AG08395 (cell line): Measurements from ENCODE around the gene MAPK13.
"Not testable (repeated sequence)": the region's sequence is repeated elsewhere in the genome, so short reads cannot be mapped to it uniquely, and the experiment has no call there.

Experiments
- DNase-seq: peaks from one replicate; pipeline ENCODE4 v3.0.0; 2012; ENCODE audit warnings: mixed read lengths, low spot score

Gene MAPK13

DNA sequence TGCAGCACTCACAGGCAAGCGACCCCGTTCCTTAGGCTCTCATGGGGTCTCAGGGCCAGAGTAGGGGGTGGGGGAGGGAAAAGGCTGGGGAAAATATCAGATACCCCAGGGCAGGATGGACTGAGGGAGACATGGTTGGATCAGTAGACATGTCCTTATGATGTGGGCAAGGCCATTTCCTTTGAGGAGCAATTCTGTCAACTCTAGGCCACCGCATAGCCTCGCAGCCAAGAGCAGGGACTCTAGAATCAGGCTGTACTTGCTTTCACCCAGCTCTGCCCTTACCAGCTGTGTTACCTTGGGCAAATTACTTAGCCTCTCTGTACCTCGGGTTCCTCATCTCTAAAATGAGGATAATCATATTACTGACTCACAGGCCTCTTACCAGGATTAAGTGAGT is 2.2 kb upstream of the MAPK13 start:
- DNase-seq = no peak

DNA sequence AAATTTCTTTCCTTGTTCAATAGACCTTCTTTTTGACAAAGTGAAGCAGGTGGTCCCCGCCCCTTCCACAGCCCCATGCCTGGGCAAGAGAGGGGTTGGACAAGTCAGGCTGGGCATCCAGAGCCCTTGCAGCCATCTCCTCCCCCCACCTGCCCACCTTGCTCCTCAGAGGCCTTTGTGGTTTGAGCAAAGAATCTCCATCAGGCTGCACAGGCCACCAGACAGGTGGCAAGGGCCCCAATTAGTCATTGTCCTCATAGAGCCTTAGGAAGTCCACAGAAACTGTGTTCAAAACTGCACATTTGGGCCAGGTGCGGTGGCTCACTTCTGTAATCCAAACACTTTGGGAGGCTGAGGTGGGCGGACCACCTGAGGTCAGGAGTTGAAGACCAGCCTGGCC is 1.5 kb upstream of the MAPK13 start:
- DNase-seq = no peak

DNA sequence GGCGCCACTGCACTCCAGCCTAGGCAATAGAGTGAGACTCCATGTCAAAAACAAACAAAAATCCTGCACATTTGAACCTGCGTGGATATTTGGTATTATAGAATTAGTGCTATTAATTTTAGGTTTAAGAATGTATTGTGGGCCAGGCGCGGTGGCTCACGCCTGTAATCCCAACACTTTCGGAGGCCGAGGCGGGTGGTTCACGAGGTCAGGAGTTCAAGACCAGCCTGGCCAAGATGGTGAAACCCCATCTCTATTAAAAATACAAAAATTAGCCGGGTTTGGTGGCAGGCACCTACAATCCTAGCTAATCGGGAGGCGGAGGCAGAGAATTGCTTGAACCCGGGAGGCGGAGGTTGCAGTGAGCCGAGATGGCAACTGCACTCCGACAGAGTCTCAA is 979 bp upstream of the MAPK13 start:
- DNase-seq = not testable (repeated sequence)

DNA sequence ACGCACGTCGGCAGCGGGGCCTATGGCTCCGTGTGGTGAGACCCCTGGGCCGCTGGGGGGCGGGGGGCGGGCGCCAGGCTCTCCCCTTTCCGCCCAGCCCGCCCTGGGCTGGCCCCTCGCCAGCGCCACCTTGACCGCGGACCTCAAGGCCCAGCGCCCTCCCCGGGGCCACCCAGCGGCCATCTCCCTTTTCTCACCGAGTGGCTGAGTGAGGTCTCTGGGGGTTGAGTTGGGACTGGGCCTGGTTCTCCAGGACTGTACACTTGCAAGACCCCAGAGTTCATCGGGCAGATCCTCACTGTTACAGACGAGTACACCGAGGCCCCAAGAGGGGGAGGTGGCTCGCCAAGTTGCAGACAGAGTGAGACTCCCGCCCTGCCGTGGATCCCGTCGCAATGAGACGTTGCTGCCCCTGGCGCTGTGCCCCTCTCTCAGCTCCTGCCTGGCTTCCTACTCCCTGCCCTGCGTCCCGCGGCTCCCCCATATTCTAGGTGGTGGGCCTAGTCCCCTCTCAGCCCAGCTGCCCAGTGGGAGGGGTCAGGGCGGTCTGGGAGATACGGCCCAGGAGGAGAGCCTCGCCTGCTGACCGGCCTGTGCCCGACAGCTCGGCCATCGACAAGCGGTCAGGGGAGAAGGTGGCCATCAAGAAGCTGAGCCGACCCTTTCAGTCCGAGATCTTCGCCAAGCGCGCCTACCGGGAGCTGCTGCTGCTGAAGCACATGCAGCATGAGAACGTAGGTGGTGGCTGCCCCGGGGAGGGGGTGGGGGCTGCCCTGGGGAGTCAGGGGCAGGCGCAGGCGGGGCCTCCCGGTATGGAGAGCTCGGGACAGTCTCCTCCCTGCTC is 576 bp downstream of the MAPK13 start:
- peak; percentile 29 for DNase-seq

DNA sequence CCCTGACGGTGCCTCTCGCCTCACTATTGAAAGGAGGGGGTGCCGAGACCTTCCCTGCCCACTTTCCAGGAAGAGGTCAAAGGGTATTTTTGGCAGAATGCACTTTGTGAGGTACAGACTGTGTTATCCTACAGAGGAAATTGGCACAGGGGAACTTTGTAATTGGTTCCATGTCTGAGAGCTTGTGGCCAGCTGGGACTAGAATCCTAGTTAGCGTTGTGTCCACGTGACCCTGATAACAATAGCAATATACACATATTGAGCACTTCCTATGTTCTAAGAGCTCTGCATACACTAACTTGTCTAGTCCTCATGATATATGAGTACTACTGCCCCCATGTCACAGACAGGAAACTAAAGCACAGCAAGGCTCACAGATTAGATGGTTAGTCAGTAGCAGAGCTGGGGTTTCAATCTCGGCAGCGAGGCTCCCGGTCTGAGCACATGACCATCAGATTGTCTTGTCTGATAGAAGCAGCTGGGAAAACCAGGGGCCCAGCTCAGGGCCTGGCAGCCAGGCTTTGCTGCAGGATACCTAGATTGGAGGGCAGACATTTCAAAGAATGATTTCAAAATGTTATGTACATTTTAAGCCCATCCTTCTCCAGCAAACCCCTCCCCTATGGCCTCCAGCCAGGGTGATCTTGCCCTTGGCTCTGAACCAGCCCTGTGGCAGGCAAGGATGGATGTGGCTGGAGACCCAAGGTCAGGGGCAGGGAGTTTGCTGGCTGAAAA is 1.4 kb downstream of the MAPK13 start:
- peak; percentile 27 for DNase-seq

DNA sequence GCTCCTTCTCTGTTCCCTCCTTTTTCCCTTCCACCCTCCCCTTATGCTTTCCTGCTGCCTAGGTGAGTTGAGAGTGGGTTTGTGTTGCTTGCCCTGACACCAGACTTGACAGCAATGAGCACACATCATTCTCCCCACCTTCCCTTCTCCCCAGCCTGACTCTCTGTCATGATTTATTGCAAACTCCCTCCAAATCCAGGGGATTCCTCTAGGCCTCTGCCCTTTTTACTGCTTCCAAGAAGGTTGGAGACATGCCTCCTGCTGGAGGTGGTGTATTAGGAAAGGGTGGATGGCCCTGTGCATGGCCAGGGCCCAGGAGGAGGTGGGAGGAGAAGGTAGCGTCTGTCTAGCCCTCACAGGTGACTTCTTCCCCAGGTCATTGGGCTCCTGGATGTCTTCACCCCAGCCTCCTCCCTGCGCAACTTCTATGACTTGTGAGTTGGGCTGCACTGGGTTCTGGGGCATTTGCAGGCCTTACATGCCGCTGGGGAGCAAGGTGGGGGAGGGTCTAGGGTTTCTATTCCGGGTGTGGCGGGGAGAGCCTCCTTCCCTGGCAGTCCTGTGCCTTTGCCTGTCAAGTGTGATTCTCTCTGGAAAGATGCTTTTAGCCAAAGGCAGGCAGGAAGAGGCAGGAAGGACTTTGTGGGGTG is 2.1 kb downstream of the MAPK13 start:
- no peak for DNase-seq

DNA sequence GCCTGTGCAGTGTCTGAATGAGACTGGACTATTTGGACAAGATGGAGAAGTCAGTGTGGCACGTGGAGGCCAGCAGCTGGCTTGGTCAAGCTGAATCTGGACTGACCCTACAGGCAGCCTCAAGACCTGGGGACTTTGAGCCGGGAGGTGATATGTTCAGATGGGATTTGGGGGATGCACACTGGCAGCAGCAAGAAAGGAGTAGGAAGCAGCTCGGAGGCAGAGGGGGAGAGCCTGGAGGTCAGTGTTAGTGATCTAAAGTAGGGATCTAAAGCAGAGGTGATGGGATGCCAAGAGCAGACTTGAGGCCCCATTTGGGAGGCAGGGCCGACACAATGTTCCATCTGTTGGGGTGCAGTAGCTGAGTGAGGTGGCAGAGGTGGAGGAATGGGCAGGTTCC is 2.8 kb downstream of the MAPK13 start:
- no peak for DNase-seq

DNA sequence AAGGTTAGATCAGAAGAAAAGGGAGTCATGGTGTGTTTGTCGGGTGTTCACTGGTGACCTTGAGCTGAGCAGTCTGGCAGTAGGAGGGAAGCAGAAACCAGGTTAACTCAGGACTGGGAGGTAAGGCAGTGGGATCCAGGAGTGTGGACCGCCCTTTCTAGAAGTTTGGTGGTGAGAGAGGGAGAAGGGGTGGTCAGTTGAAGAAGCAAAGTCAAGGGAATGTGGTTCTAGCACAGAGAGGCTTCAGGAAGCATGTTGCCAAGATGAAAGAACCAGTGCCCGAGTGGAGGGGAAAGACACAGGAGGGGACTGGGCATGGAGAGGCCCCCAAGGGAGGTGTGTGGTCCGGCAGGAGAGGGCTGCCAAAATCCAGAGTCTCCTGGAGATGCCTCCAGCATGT is 3.6 kb downstream of the MAPK13 start:
- no peak for DNase-seq

DNA sequence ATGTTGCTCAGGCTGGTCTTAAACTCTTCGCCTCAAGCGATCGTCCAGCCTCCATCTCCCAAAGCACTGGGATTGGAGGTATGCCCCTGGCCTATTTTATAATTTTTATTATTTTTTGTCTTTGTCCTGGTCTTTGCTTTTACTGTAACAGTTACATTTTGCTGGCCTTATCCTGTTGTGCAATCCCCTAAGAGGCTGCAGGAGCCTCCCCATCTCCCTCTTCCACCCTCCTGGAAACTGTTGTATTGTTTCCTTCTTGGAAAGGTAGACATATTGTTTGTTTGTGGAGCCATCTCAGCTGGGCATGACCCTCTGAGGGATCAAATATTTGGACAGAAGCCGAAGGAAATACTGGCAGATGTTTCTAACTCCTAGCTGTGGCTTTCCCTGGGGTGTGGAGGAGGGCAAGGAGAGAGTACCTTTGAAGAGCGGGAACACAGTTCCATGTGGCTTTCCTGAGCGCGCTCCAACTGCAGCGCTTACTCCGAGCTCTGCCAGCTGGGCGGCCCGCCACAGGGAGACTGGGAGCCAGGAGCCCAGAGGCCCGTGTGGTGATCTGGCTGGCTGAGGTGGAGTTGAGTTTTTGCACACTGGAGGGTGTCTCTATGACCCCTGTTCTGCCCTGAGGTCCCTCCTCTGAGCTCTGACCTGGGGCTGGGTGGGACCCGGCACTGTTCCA is 4.9 kb downstream of the MAPK13 start:
- DNase-seq = no peak

DNA sequence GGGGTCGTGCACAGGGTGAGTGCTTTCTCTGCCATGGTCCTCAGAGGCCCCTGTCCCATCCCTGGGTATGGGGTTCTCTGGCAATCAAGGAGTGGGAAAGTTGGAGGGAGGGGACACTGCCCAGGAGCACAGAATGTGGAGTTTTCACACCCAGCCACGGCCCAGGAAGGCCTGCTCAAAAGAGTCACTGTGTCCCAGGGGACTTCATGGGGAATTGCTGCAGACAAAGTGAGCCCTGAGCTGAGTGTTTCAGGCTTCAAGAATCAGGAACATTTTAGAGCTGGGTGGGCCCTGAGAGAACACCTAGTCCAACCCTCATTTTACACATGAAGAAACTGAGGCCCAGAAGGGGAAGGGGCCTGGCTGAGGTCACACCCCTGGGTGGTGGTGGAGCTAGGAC is 5.7 kb downstream of the MAPK13 start:
- DNase-seq = no peak

DNA sequence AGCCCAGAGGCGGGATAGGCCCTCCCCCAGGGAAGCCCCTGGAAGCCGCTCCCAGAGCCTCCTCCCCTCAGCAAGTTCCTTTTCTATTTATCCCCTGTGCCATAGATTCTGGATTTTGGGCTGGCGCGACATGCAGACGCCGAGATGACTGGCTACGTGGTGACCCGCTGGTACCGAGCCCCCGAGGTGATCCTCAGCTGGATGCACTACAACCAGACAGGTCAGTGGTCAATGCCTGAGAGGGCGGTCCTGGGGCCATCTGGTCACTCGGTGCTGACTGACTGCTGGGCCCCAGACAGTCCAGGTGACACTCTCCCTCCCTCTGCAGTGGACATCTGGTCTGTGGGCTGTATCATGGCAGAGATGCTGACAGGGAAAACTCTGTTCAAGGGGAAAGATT is 6.2 kb downstream of the MAPK13 start:
- no peak for DNase-seq

DNA sequence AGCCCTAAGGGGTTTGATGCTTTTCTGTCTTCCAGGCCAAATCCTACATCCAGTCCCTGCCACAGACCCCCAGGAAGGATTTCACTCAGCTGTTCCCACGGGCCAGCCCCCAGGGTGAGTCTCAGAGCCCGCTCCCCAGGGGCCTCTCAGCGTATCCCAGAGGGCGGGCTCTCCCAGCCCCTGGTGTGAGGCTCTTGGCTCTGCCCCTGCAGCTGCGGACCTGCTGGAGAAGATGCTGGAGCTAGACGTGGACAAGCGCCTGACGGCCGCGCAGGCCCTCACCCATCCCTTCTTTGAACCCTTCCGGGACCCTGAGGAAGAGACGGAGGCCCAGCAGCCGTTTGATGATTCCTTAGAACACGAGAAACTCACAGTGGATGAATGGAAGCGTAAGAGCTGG is 8.4 kb downstream of the MAPK13 start:
- DNase-seq = no peak

DNA sequence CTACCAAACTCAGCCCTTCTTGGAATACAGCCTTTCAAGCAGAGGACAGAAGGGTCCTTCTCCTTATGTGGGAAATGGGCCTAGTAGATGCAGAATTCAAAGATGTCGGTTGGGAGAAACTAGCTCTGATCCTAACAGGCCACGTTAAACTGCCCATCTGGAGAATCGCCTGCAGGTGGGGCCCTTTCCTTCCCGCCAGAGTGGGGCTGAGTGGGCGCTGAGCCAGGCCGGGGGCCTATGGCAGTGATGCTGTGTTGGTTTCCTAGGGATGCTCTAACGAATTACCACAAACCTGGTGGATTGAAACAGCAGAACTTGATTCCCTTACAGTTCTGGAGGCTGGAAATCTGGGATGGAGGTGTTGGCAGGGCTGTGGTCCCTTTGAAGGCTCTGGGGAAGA is 9.1 kb downstream of the MAPK13 start:
- DNase-seq = no peak

DNA sequence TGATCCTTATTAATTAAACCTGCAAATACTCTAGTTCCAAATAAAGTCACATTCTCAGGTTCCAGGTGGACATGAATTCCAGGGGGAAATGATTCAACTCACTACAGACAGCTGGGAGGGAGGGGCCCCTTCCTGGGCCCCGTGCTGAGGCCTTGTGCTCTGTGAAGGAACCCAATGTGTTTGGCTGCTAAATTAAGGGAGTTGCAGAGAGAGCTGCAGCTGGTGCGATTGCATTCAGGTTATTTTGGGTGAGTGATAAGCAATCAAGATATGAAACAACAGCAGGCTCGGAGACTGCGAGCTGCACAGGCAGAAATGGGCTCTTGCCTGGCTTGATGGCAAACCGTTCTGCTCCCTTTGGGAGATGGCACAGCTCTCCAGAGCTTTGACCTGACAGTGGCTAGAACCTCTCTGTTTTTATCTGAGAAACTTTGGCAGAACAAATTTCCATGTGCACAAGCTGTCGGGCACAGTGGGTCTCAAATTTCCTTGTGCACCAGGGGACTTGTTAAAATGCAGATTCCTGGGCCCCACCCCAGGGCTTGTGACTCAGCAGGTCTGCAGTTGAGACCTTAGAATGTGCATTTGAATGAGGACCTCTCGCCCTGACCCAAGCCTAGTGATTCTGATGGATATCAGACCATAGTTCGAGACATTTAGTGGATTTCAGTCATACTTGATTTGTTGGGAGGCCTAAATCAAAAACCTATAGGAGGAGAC is 9.8 kb downstream of the MAPK13 start:
- no peak for DNase-seq

DNA sequence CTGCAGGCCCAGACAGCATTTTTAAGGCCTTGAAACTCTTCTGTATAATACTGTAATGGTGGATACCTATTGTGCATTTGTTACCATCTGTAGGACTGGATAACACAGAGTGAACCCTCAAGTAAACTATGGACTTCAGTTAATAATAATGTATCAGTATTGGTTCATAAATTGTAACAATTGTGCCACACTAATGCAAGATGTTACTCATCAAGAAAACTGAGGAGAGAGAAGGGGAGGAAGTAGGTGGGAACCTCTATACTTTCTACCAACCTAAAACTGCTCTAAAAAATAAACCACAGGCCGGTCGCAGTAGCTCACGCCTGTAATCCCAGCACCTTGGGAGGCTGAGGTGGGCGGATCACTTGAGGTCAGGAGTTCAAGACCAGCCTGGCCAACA is 10.8 kb downstream of the MAPK13 start:
- DNase-seq = no peak

DNA sequence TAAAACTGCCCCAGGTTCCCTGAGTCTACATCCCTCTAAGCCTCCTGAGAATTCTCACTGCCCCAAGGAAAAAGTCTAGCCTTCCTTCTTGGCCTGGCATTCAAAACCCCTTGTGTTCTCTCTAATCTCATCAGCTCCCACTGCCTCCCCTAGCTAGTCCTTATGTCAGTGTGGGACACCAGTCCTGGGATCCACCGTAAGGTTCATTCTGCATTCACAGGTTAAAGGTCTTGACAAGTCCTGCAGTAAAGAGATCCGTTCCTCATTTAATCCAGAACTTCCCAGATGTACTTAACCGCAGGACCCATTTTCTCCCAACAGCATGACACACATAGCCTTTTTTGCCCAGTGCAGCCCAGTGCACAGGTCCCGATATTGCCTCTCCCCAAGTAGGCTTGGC is 11.6 kb downstream of the MAPK13 start:
- DNase-seq = no peak

DNA sequence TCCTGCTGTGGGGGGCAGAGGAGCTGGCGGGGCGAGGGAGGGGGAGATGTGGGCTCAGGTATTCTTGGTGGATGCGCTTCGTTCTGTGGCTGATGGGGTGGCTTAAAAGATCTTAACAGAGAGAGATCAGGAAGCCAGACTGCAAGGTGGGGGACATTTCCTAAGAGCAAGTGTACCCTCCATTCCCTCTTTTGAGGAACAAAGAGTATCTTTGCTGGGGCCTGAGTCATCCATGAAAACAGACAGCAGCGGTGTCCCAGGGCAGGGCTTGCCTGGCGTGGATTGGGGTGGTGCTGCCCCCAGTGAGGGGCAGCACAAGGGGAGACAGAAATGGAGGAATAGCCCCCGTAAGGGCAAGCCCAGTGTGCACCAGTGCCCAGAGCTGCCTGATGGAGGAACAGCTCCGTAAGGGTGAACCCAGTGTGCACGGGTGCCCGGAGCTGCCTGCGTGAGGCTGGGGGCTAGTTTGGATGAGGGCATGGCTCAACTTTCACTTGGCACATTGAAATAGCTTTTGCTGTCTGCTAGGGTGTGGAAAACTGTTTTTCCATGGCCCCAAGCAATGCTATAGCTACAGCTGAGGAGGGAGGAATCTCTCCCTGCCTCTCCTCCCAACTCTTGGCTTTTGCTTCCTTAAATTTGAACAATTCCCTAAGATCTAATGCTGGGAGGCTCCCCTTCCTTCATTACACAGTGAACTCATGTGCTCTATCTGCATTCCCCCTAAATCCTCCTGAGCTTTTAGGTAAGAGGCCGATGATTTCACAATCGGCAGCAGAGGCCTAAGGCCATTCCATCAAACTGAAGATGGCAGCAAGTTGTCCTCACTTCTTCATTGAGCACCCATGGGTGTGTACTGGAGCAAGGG is 12.9 kb downstream of the MAPK13 start:
- no peak for DNase-seq

DNA sequence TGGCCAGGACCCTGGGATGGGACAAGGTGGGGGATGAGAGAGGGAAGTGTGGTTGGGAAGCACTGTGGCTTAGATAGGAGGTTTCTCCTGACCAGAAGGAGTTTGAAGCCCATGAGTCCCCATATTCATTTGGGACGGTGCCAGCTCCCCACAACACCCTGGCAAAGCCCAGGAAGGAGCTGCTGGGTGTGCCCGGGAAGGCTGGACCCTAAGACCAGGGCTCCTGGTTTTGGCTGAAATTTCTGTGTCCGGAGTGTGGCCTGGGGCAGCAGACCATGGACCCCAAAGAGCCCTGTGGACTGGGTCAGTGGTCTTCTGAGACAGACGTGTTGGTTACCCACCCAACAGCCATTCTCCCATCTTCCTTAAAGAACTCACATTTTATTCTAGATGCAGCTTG is 15.2 kb downstream of the MAPK13 start:
- no peak for DNase-seq

DNA sequence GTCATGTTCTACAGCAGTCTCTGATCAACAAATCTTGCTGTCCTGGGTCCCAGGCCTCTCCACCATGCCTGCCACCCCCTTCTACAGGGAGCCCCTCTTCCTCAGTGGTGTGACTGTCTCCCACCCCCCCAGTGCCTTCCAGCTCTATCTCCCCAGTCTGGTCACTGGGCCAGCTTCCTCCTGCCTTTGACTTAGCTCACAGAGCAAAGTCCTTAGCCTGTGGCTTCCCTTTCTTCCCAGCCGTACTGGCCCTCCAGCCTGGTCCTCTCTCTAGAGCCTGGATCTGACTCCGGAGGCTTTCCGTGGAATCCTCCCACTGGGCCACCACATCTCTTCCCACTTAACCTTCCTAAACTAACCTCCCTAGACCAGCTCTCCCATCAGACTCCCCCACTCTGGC is 17.0 kb downstream of the MAPK13 start:
- no peak for DNase-seq

DNA sequence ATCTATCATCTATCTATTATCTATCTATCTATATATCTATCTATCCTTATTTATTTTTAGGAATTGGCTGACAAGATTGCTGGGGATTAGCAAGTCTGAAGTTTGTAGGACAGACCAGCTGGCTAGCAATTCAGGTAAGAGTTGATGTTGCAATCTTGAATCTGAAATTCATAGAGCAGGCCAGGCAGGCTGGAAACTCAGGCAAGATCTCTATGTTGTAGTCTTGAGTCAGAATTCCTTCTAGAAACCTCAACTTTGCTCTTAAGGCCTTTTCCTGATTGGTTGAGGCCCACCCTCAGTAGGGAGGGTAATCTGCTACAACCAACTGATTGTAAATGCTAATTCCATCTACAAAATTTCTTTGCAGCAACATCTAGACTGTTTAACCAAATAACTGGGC is 19.2 kb downstream of the MAPK13 start:
- no peak for DNase-seq

DNA sequence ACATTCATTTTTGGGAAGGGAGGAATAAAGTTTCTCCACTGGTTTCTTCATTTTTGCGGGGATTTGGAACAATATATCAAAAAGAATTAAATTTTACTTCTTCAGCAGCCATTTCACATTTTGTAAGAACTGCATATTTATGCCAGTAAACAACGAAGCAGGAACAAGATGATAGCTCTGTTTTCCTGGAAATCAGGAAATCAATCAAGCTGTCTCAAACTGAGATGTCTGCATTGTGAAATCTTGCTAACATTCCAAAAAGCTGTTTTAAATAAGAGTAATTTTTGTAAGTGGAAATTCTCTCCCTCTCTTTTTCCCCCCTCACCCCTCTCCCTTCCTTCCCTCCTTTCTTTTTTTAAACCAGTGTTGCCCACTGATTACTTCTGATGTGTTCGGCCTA is 20.0 kb downstream of the MAPK13 start:
- DNase-seq = no peak
